ENCODE results near the gene PHF10.

The PHF10 gene

DNA sequence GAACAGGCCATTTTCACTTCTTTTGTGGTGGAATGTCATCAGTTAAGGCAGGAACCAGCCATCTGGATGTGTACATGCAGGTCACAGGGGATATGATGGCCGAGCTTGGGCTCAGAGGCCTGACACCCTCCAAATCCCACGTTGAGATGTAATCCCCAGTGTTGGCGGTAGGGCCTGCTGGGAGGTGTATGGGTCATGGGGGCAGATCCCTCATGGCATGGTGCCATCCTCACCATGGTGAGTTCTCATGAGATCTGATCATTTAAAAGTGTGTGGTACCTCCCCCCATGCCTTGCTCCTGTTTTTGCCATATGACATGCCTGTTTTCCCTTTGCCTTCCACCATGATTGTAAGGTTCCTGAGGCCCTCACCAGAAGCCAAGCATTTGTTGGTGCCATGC is 49.3 kb downstream of the PHF10 start:
- no peaks in the 10 kb centered on the region for H3K9me3 Mint-ChIP-seq
- no peak overlapping the region for H3K27ac Mint-ChIP-seq
- peaks cover 4% of the 10 kb centered on the region for H3K4me1 Mint-ChIP-seq (ENCODE audit: low read depth)
- no peak overlapping the region for H3K4me3 Mint-ChIP-seq
- H3K36me3 Mint-ChIP-seq (ENCODE audit: low read depth), result peaks cover 47% of the 10 kb centered on the region
- no peaks in the 10 kb centered on the region for H3K27me3 Mint-ChIP-seq

DNA sequence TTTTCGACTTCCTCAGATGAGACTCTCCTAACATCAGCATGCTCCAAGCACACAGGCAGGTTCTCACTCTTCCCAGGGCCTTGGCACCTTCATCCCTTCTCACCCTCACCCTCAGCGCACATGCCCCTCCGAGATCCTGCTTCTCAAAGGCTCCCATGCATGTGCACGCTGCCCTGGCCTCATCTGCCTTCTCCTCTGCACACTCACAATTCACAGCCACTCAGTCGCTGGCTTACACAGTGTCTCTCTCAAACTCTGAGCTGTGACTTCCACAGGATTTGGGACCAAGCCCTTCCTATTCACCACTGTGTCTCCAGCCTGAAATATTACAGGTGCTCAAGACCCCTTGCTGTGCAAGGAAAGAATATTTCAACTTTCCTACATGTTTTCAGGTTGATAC is 52.7 kb downstream of the PHF10 start:
- Mint-ChIP-seq H3K36me3 (ENCODE audit: low read depth) (peaks cover 39% of the 10 kb centered on the region), H3K4me3 (no peak overlapping the region), H3K27me3 (no peaks in the 10 kb centered on the region), H3K9me3 (no peaks in the 10 kb centered on the region), H3K4me1 (ENCODE audit: low read depth) (peaks cover 14% of the 10 kb centered on the region), H3K27ac (no peak overlapping the region)

GRCh38 chr6:169669889-169670288 is 54.4 kb downstream of the PHF10 start:
- peak overlapping the region; percentile 56 for H3K27ac Mint-ChIP-seq
- H3K27me3 Mint-ChIP-seq, result no peaks in the 10 kb centered on the region
- H3K4me1 Mint-ChIP-seq (ENCODE audit: low read depth), result peaks cover 14% of the 10 kb centered on the region
- no peak overlapping the region for H3K4me3 Mint-ChIP-seq
- H3K9me3 Mint-ChIP-seq, result no peaks in the 10 kb centered on the region
- peaks cover 42% of the 10 kb centered on the region for H3K36me3 Mint-ChIP-seq (ENCODE audit: low read depth)

GRCh38 chr6:169669147-169669546 is 55.2 kb downstream of the PHF10 start:
- Mint-ChIP-seq H3K4me1 (ENCODE audit: low read depth) (peaks cover 14% of the 10 kb centered on the region), H3K27me3 (no peaks in the 10 kb centered on the region), H3K9me3 (no peaks in the 10 kb centered on the region), H3K27ac (no peak overlapping the region), H3K4me3 (no peak overlapping the region), H3K36me3 (ENCODE audit: low read depth) (peaks cover 41% of the 10 kb centered on the region)

- Mint-ChIP-seq H3K36me3 (ENCODE audit: low read depth) (peaks cover 38% of the 10 kb centered on the region), H3K9me3 (no peaks in the 10 kb centered on the region)
Observed at GRCh38 chr6:169668203-169668847, 56.0 kb downstream of the PHF10 start.

GRCh38 chr6:169667716-169668115 is 56.6 kb downstream of the PHF10 start:
- Mint-ChIP-seq H3K27ac (no peak overlapping the region), H3K9me3 (no peaks in the 10 kb centered on the region), H3K27me3 (no peaks in the 10 kb centered on the region), H3K36me3 (ENCODE audit: low read depth) (peaks cover 42% of the 10 kb centered on the region), H3K4me3 (no peak overlapping the region), H3K4me1 (ENCODE audit: low read depth) (peaks cover 14% of the 10 kb centered on the region)

More at GRCh38 chr6:169668203-169668847, 56.0 kb downstream of the PHF10 start:
- Mint-ChIP-seq H3K4me1 (ENCODE audit: low read depth) (peaks cover 14% of the 10 kb centered on the region), H3K4me3 (no peak overlapping the region), H3K27ac (no peak overlapping the region), H3K27me3 (no peaks in the 10 kb centered on the region)

- Mint-ChIP-seq H3K4me3 (no peak overlapping the region), H3K4me1 (ENCODE audit: low read depth) (peaks cover 14% of the 10 kb centered on the region), H3K27me3 (no peaks in the 10 kb centered on the region), H3K36me3 (ENCODE audit: low read depth) (peaks cover 45% of the 10 kb centered on the region), H3K9me3 (no peaks in the 10 kb centered on the region), H3K27ac (no peak overlapping the region)
Observed at GRCh38 chr6:169666441-169666840, 57.9 kb downstream of the PHF10 start.

- peaks cover 43% of the 10 kb centered on the region for H3K36me3 Mint-ChIP-seq (ENCODE audit: low read depth)
- H3K9me3 Mint-ChIP-seq, result no peaks in the 10 kb centered on the region
- H3K27me3 Mint-ChIP-seq, result no peaks in the 10 kb centered on the region
- peaks cover 11% of the 10 kb centered on the region for H3K4me1 Mint-ChIP-seq (ENCODE audit: low read depth)
- H3K27ac Mint-ChIP-seq, result no peak overlapping the region
- no peak overlapping the region for H3K4me3 Mint-ChIP-seq
Observed at GRCh38 chr6:169665289-169665688, 59.0 kb downstream of the PHF10 start.

DNA sequence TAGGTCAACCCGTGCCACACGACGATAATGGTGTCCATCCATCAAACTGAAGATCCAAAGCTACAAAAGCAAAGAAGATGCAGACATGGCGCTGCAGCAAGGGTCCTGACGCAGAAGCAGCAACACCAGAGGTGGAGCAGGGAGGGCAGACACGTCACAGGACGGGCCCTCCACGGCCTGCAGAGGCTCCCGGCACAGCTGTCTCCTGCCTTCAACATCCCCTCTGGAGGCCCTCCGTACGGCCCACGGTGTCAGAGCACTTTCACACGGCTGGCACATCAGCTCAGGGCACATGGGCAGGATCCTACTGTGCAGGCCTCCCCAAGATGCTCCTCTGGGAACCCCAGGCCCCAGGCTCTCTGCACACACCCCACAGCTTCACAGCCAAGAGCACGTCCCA is 60.1 kb downstream of the PHF10 start:
- H3K4me3 Mint-ChIP-seq, result no peak overlapping the region
- peaks cover 2% of the 10 kb centered on the region for H3K4me1 Mint-ChIP-seq (ENCODE audit: low read depth)
- H3K27me3 Mint-ChIP-seq, result no peaks in the 10 kb centered on the region
- peaks cover 45% of the 10 kb centered on the region for H3K36me3 Mint-ChIP-seq (ENCODE audit: low read depth)
- no peak overlapping the region for H3K27ac Mint-ChIP-seq
- no peaks in the 10 kb centered on the region for H3K9me3 Mint-ChIP-seq

- peaks cover 49% of the 10 kb centered on the region for H3K36me3 Mint-ChIP-seq (ENCODE audit: low read depth)
- no peaks in the 10 kb centered on the region for H3K4me1 Mint-ChIP-seq (ENCODE audit: low read depth)
- no peaks in the 10 kb centered on the region for H3K27me3 Mint-ChIP-seq
- H3K4me3 Mint-ChIP-seq, result no peak overlapping the region
- H3K9me3 Mint-ChIP-seq, result no peaks in the 10 kb centered on the region
- H3K27ac Mint-ChIP-seq, result no peak overlapping the region
Observed at GRCh38 chr6:169663468-169663867, 60.8 kb downstream of the PHF10 start.

- Mint-ChIP-seq H3K4me3 (no peak overlapping the region), H3K27me3 (no peaks in the 10 kb centered on the region), H3K27ac (no peak overlapping the region), H3K4me1 (ENCODE audit: low read depth) (no peaks in the 10 kb centered on the region), H3K36me3 (ENCODE audit: low read depth) (peaks cover 47% of the 10 kb centered on the region), H3K9me3 (no peaks in the 10 kb centered on the region)
Observed at GRCh38 chr6:169661391-169661756, 62.9 kb downstream of the PHF10 start.

DNA sequence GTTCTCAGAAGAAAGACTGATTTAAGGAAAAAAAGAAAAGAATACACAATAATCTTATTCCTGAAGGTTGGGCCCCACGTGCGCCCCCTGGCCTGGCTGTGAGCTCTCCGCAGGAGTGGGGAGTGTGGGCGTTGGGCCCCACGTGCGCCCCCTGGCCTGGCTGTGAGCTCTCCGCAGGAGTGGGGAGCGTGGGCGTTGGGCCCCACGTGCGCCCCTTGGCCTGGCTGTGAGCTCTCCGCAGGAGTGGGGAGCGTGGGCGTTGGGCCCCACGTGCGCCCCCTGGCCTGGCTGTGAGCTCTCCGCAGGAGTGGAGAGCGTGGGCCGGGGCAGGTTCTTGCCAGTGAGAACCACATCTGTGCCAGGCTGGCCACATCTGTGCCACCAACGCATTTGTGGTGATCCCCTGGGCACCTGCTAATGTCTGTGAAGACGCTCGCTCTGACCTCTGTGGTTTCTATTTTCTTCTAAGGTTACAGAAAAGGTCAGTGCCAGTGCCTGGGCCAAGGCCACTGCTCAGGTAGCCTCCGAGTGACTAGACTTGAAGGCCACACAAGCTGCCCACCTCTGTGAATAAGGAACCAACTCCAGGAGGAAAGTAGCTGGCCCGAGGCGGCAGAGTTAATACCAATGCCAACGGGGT is 63.4 kb downstream of the PHF10 start:
- peaks cover 43% of the 10 kb centered on the region for H3K36me3 Mint-ChIP-seq (ENCODE audit: low read depth)
- H3K27me3 Mint-ChIP-seq, result no peaks in the 10 kb centered on the region
- H3K9me3 Mint-ChIP-seq, result no peaks in the 10 kb centered on the region
- H3K4me1 Mint-ChIP-seq (ENCODE audit: low read depth), result no peaks in the 10 kb centered on the region
- H3K4me3 Mint-ChIP-seq, result no peak overlapping the region
- no peak overlapping the region for H3K27ac Mint-ChIP-seq

DNA sequence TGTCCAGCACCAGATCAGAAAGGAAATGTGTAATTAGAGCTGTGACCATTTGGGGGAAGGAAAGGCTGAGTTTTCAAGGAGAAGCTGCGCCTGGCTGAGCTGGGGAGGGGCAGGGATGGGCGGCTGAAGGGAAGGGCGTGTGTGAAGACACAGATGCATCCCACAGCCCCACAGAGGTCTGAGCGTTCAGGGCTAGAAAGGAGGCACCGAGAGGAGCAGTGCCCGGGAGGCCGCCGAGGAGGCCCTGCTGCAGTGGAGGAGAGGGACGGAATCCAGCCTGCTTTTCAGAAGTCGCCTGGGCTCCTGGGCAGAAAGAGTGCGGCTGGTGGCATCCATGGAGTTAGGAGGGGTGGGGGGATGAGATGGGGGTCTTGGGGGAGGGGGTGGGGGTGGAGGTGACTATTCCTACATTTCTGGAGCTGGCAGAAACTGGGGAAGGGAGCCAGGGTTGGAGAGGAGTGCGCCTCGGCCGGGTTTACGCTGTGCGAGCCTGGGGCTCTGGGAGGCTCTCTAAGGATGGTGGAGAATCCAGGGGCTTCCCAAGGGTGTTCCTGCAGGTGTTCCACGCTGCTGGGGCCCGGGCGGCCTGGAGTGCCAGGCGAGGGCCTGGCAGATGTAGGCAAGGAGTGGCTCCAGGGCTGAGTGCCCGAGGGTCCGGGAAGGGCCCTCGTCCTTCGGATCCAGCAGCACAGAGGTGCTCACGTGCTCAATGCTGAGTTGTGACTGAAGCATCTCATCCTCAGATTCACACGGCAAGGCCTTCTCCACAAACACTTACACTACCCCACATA is 64.3 kb downstream of the PHF10 start:
- Mint-ChIP-seq H3K4me3 (no peak overlapping the region), H3K27ac (no peak overlapping the region), H3K36me3 (ENCODE audit: low read depth) (peaks cover 38% of the 10 kb centered on the region), H3K4me1 (ENCODE audit: low read depth) (peaks cover 5% of the 10 kb centered on the region), H3K9me3 (no peaks in the 10 kb centered on the region), H3K27me3 (no peaks in the 10 kb centered on the region)

- peaks cover 15% of the 10 kb centered on the region for H3K4me1 Mint-ChIP-seq (ENCODE audit: low read depth)
- H3K36me3 Mint-ChIP-seq (ENCODE audit: low read depth), result peaks cover 21% of the 10 kb centered on the region
- no peaks in the 10 kb centered on the region for H3K27me3 Mint-ChIP-seq
- H3K27ac Mint-ChIP-seq, result no peak overlapping the region
- H3K4me3 Mint-ChIP-seq, result no peak overlapping the region
- no peaks in the 10 kb centered on the region for H3K9me3 Mint-ChIP-seq
Observed at GRCh38 chr6:169657284-169657610, 67.1 kb downstream of the PHF10 start.

DNA sequence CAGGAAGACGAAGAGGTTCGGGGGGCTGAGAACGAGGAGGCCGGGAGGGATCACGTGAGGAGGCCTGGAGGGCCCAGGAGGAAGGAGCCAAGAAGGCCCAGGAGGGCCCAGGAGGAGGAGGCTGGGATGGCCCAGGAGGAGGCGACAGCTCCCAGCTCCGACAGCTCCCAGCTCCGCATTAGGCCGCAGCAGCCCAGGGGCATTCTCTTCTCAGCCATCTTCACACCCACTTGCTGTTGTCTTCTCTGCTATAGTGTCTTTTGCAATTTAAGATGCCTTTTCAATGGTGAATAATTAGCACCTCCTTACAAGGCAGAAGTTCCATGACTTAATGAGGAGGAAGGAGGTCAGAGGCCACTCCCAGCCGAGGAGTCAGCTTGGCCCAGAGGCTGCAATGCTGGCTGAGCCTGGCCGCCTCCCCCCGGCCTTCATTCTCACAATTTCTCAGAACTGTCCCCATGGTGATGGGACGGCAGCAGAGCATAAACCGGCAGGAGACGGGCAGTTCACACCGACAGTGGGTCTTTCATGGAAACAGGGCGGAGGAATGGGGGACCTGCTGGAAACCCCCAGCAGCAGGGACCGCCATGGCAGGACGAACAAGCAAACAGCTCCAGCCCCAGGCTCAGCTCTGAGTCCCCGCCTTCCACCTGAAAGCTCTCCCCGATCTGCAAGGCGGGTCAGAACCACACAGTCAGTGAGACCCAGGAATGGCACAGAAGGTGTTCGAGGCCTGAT is 67.6 kb downstream of the PHF10 start:
- no peaks in the 10 kb centered on the region for H3K9me3 Mint-ChIP-seq
- no peaks in the 10 kb centered on the region for H3K27me3 Mint-ChIP-seq
- peaks cover 19% of the 10 kb centered on the region for H3K36me3 Mint-ChIP-seq (ENCODE audit: low read depth)
- H3K4me1 Mint-ChIP-seq (ENCODE audit: low read depth), result peaks cover 15% of the 10 kb centered on the region
- H3K4me3 Mint-ChIP-seq, result no peak overlapping the region
- H3K27ac Mint-ChIP-seq, result no peak overlapping the region

All from stimulated activated naive CD8-positive, alpha-beta T cell treated with anti-CD3 and anti-CD28 coated beads, Interleukin-15, Interleukin-2, amounts not matched to agents 100 ng/mL and 50 ng/mL, for 24 hours (primary cell).